ENCODE data around the gene TSR3.

Gene TSR3

GRCh38 chr16:1361685-1362360 is 10.1 kb upstream of the TSR3 start:
- Histone ChIP-seq H3K27ac (no peak overlapping the region), H3K4me3 (no peak overlapping the region)
- no peak for DNase-seq (ENCODE audit: low spot score)
- no peak for TF ChIP-seq CTCF (IDR thresholded peaks at IDR 0.05)

GRCh38 chr16:1357906-1358566 is 6.4 kb upstream of the TSR3 start:
- TF ChIP-seq CTCF (IDR thresholded peaks at IDR 0.05), result no peak
- DNase-seq (ENCODE audit: low spot score), result no peak
- Histone ChIP-seq H3K4me3 (no peak overlapping the region), H3K27ac (no peak overlapping the region)

GRCh38 chr16:1356061-1356900 is 4.6 kb upstream of the TSR3 start:
- H3K4me3 ChIP-seq, result no peak overlapping the region
- no peak for TF ChIP-seq CTCF (IDR thresholded peaks at IDR 0.05)
- H3K27ac ChIP-seq, result no peak overlapping the region
- DNase-seq (ENCODE audit: low spot score), result no peak

GRCh38 chr16:1355591-1355990 is 3.9 kb upstream of the TSR3 start:
- Histone ChIP-seq H3K27ac (no peak overlapping the region), H3K4me3 (no peak overlapping the region)
- no peak for TF ChIP-seq CTCF (IDR thresholded peaks at IDR 0.05)
- no peak for DNase-seq (ENCODE audit: low spot score)

GRCh38 chr16:1354815-1355540 is 3.3 kb upstream of the TSR3 start:
- Histone ChIP-seq H3K4me3 (no peak overlapping the region), H3K27ac (no peak overlapping the region)
- no peak for DNase-seq (ENCODE audit: low spot score)
- no peak for TF ChIP-seq CTCF (IDR thresholded peaks at IDR 0.05)

- no peak for TF ChIP-seq CTCF (IDR thresholded peaks at IDR 0.05)
- Histone ChIP-seq H3K4me3 (peak overlapping the region; percentile 99), H3K27ac (peak overlapping the region; percentile 4 to 83)
- DNase-seq (ENCODE audit: low spot score), result no peak
Observed at GRCh38 chr16:1351215-1351581, 480 bp downstream of the TSR3 start.

All from coronary artery (tissue), 2 donors.